ENCODE measurements around the gene TBXT. TPM values are rescaled to one million over a fixed set of nuclear protein-coding genes. Genes with fewer than 3 reads are reported as not detected.

TBXT gene
- total and polyA plus RNA-seq, 9 of the 15 experiments (the other 6 are each of a cell fraction or from before 2014, with no cell fraction given): not detected

DNA sequence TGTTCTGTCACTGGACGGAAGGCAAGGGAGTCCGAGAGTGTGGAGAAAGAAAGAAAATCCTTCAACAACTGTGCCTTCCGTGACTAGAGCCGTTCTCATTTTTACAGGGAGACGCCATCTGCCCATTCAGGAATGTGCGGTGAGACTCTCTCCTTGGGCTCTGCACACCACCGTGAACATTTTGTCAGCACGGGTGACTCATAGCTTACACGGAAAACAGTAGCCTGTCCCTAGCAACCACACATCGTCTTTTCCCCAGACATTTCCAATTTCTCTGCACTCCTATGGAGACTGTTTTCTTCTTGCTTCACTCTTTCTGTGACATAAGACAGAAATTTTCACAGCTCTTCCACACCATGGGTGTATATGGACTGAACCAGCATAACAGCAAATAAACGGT is 55.1 kb downstream of the TBXT start (continued):
- TF ChIP-seq ZNF445 (CRISPR knock-in tag; IDR thresholded peaks at IDR 0.05; ENCODE audit: low read depth): no peak
- no peak for TF ChIP-seq NEUROD1 (IDR thresholded peaks at IDR 0.05; ENCODE audit: borderline replicate concordance, low read depth, low read length, partially characterized antibody)
- no peak for TF ChIP-seq TCF3 (CRISPR knock-in tag; IDR thresholded peaks at IDR 0.05)
- TF ChIP-seq DDX20 (tag; IDR thresholded peaks at IDR 0.05; ENCODE audit: low read depth): no peak
- TF ChIP-seq, protein P1, sequence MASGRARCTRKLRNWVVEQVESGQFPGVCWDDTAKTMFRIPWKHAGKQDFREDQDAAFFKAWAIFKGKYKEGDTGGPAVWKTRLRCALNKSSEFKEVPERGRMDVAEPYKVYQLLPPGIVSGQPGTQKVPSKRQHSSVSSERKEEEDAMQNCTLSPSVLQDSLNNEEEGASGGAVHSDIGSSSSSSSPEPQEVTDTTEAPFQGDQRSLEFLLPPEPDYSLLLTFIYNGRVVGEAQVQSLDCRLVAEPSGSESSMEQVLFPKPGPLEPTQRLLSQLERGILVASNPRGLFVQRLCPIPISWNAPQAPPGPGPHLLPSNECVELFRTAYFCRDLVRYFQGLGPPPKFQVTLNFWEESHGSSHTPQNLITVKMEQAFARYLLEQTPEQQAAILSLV (tag; IDR thresholded peaks at IDR 0.05): no peak
- TF ChIP-seq, protein P2, sequence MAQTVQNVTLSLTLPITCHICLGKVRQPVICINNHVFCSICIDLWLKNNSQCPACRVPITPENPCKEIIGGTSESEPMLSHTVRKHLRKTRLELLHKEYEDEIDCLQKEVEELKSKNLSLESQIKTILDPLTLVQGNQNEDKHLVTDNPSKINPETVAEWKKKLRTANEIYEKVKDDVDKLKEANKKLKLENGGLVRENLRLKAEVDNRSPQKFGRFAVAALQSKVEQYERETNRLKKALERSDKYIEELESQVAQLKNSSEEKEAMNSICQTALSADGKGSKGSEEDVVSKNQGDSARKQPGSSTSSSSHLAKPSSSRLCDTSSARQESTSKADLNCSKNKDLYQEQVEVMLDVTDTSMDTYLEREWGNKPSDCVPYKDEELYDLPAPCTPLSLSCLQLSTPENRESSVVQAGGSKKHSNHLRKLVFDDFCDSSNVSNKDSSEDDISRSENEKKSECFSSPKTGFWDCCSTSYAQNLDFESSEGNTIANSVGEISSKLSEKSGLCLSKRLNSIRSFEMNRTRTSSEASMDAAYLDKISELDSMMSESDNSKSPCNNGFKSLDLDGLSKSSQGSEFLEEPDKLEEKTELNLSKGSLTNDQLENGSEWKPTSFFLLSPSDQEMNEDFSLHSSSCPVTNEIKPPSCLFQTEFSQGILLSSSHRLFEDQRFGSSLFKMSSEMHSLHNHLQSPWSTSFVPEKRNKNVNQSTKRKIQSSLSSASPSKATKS (CRISPR knock-in tag; IDR thresholded peaks at IDR 0.05): no peak
- no peak for TF ChIP-seq NONO (IDR thresholded peaks at IDR 0.05; ENCODE audit: low read depth in 2 of 2, low read length in 1 of 2)
- TF ChIP-seq KDM1A (IDR thresholded peaks at IDR 0.05): no peak
- TF ChIP-seq BRD4 (IDR thresholded peaks at IDR 0.05): no peak

Measured in K562 (cell line).